ENCODE results near the gene MARK1.

MARK1 gene

DNA sequence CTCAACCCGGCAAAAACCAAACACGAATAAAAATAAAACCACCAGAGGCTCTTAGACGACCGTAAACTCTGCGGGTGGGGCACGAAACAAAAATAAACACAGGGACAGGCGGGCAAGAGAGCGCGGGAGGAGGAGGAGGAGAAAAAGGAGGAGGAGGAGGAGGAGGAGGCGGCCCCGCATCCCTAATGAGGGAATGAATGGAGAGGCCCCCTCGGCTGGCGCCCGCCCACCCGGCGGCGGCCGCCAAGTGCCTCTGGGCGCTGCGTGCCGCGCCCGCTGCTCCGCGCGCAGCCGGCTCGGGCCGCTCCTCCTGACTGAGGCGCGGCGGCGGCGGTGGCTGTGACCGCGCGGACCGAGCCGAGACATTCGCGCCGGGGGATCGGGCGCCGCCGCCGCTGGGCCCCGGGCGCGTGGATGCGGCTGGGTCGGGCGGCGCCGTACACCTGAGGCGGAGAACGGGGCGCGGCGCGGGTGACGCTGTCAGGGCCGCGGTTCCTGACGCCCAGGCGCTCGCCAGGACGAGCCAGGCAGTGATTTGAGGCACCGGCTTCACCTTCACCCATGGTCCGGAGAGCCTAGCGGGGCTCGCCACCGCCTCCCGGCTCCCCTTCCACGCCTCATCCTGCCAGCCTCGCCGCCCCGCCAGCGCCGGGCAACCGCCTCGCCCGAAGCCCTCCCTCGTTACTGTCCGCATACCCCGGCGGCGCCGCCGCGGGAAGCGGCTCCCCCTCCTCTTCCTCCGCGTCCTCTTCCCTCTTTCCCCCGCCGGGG is at the start of gene MARK1:
Gene MARK1, plus strand, starts transcription at position 229 of the 771 bp plus-strand sequence. CDS start 687 bp downstream, outside the sequence.
- DNase-seq (ENCODE audit: low spot score): no peak

DNA sequence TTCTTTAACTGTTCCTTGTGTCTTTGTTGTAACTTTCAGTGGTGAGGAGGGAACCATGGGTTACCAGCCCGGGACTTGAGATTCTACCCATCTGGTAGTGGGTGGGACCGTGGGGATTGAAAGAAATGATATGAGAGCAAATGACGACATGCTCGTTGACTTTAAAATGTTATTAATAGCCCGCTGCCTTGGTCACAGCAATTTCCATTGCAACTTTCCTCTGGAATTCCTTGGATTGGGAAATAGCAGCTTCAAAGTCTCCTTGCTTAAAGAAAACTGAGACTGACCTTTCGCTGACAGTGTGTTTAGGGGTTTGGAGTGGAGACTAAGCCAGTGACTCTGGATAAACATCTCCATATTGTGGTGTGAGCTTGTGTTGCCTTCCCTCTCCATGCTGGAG is 44.2 kb upstream of the MARK1 start:
- DNase-seq (ENCODE audit: low spot score): no peak

DNA sequence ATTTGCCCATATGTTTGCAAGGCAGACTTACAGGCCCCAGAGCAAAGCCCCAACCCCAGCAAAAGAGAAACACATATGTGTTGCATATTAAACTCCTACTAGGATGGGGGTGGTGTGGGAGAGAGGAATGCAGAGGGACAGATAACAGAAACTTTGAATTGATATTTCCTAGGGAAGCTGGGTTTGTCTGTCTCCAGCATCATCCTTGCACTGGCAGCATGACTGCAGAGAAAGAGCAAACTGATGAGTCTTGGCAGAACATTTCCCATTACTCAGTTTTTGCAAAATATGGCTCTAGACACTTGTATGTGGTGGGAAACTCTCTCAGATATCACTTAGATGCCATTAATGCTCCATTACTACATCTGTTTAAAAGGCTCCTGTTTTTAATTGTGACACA is 43.8 kb upstream of the MARK1 start:
- no peak for DNase-seq (ENCODE audit: low spot score)

DNA sequence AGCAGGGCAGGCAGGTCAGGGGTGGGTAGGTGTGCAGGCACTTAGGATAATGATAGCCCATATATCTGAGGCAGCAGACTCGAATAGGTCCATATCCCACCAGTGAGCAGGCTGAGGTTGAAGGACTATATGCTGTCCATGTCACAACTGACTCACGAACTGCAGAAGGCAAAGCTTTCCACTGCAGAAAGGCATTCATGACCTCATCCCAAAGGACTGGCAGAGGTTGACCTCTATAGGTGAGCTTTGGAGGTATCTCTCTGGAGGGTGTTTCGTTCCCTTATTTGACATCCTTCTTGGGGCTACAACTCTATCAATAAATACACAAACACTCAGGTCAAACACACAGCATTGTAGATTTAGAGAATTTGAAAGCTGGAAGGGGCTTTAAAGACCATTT is 42.8 kb upstream of the MARK1 start:
- DNase-seq (ENCODE audit: low spot score): no peak

DNA sequence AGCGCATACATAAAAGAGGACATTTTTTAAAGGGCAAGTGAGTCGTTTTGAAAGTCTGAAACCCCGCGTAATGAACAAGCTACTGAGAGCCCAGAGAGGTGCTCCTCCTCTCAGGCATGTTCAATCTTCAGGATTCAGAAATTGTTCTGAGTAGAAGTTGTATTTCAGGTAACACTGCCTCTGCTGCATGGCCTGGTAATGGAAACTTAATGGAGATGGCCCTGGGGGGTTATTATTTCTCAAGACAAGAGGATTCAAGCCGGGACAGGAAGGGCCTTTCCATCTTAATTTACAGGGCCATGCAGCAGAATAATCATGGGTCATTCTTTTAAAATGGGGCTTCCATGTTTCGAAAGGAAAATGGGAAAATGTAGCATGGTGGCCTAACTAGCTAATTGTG is 42.1 kb upstream of the MARK1 start:
- no peak for DNase-seq (ENCODE audit: low spot score)

DNA sequence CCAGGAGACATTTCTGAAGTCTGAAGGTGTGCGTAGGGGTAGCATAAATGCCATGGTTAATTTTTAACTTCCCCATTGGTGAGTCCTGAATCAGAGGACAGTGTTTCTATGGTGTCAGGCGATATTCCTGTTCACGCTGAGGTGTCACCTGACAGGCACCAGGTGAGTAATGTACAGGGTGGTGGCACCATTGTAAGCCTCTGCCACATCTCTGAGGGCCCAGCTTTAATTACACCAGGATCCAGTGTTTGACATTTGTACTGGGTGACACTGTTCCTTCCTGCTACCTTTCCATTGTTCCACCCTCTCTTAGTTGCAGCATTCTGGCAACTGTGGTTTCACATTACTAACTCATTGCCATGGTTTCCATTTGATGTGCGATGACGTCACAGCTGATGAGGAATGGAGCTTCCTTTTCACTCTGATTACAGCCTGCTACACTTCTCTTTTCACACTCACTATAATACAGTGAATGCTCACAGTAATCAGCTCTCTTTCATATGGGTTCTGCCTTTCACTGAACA is 40.6 kb upstream of the MARK1 start:
- peak; percentile 92 for DNase-seq (ENCODE audit: low spot score)

DNA sequence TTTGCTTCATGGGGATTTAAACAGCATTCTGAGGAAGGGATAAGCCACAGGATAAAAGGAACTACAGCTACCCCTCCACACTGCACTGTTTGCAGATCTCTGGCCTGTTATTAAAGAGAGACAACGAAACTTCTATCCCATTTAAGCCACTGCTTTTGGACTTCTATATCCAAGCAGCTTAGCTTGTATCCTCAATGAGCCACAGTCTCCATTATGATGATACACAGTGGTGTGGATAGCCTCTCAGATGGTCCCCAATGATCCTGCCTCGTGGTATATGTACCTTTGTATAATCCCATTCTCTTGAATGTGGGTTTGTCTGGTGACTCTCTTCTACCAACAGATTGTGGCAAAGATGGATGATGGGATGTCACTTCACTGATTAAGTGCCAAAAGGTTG is 36.0 kb upstream of the MARK1 start:
- no peak for DNase-seq (ENCODE audit: low spot score)

DNA sequence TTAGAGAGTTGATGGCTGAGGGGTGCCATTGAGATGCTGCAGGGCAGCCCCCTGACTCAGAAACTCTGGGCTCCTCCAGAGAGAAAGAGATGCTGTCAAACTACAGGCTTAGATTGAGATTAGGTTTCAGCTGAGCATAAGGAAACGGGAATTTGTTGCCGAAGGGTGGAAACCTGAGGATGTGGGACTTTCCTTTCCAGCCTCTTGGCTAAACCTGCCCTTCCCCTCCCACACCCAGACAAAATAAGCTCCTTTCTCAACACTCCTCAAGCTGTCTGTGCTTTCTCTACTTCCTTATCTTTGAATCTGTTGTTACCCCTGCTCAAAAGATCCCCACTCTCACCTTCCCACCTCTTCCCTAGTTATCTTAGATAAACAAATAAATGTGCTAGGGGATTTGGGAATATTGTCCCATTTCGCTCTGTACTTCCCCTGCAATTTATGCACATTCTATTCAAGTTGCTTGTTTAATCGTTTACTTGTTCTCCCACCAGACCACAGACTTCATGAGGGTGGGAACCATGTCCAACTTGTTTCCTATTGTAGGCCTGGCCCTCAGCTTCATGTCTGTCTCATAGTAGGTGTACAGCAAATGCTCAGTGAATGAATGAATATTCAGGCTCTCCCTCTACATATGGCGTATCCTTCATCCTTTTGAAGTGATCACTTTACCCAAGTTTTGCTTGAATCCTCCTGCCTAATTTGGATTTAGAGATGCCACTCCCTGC is 30.6 kb upstream of the MARK1 start:
- no peak for DNase-seq (ENCODE audit: low spot score)

DNA sequence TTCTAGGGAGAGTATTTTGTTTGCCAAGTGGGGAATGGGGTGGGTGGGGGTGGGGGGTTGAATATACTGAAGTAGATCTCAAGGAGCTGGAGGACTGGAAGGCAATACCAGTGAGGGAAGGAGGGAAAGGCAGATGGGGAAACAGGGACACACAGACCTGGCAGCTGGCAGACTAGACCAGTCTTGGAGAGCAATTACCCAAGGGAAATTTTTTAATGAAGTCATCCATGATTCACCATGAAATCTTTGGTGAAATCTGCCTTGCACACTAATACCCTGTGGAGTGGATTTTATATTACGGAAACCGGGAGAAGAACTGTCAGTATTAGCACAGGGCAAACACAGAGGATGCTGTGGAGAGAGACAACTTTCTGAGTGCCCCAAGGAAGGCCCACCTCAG is 29.7 kb upstream of the MARK1 start:
- no peak for DNase-seq (ENCODE audit: low spot score)

DNA sequence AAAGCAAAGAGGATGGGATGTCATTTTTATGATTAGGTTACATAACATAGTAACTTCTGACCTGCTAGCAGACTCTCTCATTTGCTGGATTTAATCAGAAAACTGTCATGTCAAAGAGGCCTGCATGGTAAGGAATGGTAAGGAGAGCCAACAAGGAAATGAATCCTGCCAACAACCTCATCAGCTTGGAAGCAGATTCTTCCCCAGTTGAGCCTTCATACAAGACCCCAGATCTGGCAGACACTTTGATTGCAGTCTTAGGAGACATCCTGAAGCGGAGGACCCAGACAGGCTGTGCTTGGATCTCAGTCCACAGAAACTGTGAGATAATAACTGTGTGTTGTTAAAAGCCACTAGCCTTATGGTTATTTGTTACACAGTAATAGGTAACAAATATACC is 27.6 kb upstream of the MARK1 start:
- DNase-seq (ENCODE audit: low spot score): no peak

DNA sequence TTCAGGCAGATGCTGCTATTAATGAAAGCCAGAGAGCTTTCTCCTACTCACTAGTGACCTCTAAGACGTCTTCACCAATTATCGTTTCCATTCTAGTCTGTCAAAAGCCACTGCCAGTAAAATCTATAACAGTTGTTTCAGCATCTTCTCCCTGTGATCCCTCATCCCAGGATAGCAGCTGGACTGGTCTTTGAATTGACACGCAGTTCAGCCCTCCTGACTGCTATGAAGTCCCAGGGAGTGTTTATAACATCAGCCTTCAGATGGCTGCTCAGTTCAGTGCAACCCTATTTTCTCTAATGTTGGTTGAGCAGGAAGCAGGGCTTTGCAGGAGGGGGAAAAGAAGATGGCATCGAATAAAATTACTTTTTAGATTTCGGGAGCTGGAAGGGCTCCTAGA is 23.6 kb upstream of the MARK1 start:
- no peak for DNase-seq (ENCODE audit: low spot score)

DNA sequence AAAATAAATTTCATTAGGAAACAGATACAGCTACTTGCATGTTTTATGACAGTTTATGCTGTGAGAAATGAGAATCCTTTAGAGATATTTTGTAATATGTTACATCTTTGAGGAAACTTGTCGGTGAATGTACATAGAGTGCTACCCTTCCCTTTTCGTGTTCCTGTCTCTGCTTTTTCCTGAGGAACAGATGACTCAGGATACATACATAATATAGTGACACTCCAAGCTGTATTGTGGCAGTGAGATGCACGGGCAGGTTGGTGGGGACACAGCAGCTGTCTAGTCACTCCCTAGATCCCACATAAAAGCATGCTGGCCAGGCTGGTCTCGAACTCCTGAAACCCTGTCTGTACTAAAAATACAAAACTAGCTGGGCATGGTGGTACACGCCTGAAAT is 20.9 kb upstream of the MARK1 start:
- DNase-seq (ENCODE audit: low spot score): no peak

DNA sequence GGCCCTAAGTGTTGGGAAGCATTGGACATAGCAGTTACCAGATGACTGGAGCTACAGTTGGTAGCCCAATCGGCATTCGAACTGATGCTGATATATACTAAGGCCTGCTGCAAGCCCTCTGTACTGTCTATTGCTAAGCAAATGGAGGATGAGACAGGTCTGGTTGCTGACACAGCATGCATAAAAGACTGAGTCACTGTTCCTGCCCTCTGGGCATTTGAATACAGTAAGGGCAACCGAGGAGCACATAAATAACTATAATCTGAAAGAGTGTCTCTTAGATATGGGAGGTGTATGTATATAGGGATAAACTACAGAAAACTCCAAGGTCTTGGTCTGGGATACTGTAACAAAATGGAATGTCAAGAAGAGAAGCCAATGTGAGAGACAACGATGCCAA is 16.8 kb upstream of the MARK1 start:
- DNase-seq (ENCODE audit: low spot score): no peak

DNA sequence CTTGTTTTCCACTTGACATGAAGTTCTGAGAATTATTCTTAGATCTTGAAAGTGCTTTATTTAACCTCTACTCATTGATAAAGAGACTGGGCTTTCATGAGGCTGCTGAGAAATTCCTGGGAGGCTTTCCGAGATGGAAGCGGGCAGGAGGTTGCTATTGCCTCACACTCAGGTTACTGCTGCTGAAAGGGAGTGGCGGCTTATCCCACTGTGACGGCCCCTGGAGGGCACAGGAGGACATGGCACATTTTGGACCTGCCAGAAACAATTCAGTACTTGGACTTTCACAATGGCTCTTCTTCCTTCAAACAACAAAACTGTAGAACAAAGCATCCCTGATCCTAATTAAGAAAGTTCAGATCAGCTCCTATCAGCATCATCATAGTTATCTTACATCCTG is 16.2 kb upstream of the MARK1 start:
- DNase-seq (ENCODE audit: low spot score): no peak

DNA sequence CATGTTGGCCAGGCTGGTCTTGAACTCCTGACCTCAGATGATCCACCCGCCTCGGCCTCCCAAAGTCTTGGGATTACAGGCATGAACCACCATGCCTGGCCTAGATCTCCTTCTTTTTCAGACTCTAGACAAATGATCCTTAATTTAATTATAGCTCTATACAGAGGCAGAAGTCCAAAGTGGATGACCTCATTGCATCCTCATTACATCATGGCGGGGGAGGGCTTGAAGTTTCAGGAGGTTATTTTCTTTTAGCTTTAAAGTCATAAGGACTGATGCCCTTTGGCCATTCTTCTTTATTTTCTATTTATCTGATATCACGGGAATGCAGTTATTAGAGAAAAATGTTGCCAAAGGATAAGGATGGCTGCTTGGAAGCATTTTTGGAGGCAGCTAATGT is 14.1 kb upstream of the MARK1 start:
- DNase-seq (ENCODE audit: low spot score): no peak

DNA sequence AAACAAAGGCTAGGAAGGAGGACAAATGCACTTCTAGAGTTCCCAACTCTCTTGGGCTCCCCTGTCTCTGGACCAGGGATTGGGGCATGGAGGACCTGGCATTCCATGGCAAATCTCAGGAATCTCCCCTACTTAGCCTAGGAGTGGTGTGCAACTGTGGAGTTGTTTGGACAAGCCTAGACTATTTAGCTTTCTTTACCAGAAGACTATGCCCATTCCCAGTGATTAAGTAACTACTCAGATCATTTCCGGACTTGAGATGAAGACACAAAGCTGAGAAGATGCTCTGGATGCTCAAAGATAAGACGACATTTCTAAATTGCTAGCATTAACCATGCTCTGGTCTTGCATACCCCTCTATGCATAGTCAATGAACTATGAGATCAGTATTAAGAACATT is 13.7 kb upstream of the MARK1 start:
- no peak for DNase-seq (ENCODE audit: low spot score)

DNA sequence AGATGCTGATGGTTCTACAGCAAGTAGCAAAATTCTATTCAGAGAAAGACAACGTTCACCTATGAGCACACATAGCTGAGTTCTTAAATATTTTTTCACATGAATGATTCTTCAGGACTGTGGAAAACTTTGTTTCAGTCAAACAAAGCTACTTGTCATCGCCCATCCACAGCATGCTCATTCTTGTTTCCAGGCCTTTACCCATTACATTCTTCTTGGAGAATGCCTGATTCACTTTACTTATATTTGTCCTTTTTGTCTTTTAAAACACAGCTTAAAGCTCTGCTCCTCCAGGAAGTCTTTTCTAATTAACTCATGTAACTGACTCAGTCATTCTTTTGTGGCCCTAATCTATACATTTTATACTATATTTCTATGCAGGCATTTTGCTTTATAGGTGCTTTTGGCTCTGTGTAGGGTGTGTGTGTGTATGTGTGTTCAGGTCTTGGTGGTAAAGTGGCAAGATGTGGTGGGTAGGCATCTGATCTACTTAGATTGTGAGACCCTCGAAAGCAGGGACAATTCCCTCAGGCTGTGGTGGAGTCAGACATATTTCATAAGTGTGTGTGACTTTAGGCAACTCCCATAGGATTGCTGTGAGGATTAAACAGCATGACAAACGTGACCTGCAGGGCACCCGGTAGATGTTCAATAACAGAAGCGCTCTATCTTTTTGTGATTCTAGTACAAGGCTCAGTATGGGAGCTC is 11.8 kb upstream of the MARK1 start:
- no peak for DNase-seq (ENCODE audit: low spot score)

DNA sequence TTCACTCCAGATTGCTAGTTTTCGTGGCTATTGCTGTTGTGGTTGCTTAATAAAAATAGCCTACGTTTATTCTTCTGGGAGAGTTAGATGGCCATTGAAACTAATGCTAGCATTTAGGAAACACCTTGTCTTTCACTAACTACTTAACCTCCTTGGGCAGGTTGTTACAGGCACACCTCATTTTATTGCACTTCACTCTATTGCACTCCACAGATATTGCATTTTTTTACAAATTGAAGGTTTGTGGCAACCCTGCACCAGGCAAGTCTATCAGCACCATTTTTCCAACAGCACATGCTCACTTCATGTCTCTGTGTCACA is 11.3 kb upstream of the MARK1 start:
- no peak for DNase-seq (ENCODE audit: low spot score)

DNA sequence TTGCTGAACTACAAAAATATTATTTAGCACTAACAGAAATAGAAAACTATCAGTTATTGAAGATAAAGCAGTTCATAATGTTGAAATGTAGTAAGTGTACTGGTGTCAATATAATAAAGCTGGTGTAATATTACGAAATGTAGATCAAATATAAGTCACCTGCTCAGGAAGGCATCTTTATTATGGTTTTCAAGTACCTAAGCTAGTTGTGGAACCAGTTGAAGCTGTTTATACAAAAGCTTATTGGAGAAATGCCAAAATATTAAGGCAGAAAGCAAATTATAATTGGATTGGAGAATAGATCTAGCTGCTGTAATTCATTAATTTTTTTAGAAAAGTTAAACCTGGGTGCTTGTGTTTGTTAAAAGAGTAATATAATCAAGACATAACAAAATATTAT is 6.2 kb upstream of the MARK1 start:
- DNase-seq (ENCODE audit: low spot score): no peak

DNA sequence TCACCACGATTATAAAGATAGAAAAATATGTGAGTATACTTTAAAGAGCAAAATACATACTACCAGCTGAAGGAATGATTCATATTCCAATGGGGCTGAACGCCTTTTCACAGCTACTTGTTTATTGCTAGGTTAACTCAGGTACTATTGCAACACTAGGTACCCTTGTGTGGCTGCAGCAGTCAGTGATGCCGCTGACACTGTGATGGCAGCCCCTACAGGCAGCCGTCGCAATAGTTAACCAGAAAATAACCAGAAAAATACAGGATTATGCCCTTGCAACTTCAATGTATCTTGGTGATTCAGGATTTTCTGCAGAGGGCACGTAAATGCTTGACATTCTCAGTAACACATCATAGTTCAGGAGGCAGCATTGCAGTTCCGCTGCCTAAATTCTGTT is 1.6 kb upstream of the MARK1 start:
- DNase-seq (ENCODE audit: low spot score): no peak

DNA sequence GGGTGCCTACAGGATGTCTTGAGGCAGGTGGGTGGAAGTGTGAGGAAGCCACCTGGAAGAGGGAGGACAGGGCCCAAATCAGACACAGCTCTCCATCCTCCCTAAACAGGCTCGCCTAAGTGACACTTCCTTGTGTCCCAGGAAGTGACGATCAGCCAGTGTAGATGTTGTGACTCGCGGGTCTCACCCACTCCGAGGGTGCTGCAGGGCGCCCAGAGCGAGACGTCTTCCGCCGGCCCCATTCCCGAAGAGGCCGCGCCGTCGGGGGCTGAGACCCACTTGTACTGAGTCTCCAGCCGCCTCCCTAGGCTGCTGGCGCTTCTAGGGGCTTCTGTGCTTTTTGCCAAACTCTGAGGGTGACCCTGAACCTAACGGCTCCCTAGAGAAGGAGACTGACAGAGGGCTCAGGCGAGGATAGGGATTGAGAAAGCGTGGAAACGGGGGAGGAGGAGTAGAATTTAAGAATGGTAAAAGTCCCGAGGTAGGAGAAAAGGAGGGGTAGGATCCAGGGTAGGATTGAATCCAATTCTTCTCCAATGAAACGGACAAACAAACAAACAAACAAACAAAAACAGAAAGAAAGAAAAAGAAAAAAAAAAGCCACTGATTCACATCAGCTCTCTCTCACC is 543 bp upstream of the MARK1 start:
- no peak for DNase-seq (ENCODE audit: low spot score)

DNA sequence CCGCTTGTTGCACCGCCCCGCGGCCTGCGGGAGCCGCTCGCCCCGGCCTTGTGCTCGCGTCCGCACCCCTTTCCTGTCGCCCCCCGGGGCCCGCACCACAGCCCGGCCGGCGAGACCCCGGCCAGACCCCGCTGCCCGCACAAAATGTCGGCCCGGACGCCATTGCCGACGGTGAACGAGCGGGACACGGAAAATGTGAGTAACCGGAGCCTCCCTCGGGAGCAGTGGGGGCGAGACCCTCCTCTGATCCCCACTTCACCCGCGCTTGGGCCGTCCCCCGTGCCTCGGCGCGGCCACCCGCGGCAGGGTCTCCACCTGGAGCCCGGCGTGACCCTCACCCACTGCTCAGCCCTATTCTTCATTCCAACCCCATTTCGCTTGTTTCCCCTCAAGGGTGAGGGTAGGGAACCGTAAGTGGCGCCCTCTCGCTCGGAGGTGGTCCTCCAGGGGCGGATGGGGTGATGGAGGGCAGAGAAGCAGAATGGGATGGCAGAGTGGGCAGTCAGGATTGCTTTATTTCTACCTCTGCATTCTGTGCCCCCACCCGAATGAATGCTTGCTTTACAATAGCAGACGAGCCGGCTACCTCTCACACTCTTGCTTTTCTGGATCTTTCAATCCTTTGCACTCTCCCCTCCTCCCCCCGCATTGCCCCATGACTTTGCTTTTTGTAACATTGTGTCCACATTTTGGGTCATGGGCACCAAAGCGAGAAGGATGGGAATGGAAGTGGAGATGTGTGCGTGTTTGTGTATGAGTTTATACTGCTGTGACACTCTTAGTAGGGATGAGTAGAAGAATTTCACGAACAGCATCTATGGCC is 954 bp downstream of the MARK1 start:
- DNase-seq (ENCODE audit: low spot score): no peak
